Naive B cell (primary cell): ENCODE measurements around the gene ACP7. TPM values are rescaled to one million over a fixed set of nuclear protein-coding genes. Genes with fewer than 3 reads are reported as not detected.
"Not testable (repeated sequence)": the region's sequence is repeated elsewhere in the genome, so short reads cannot be mapped to it uniquely, and the experiment has no call there.

Experiments used
- ATAC-seq, 2 donors: fragments of 150-1000 bp; cut with Tn5 transposase; 2 replicates each; pipeline ENCODE4 v1.10.0; 2021; ENCODE audit warnings: low read depth in 2 of 2, mild to moderate bottlenecking in 2 of 2, moderate library complexity in 2 of 2
- DNase-seq: peaks from one replicate; pipeline ENCODE4 v3.0.0; 2022
- H3K27ac Mint-ChIP-seq, 6 donors: one replicate each; pipeline ENCODE4 v1.8.0; 2020 to 2022; ENCODE audit warnings: mild to moderate bottlenecking in 6 of 6, mixed read lengths in 6 of 6, moderate library complexity in 5 of 6, inconsistent platforms in 2 of 6
- H3K27me3 Mint-ChIP-seq, 3 donors: one replicate each; pipeline ENCODE4 v1.8.0; 2021 to 2022; ENCODE audit warnings: mixed read lengths in 3 of 3, mild to moderate bottlenecking in 1 of 3
- H3K36me3 Mint-ChIP-seq, 2 donors: one replicate each; pipeline ENCODE4 v1.8.0; 2020 to 2022; ENCODE audit warnings: mixed read lengths in 2 of 2, inconsistent platforms in 1 of 2, mild to moderate bottlenecking in 1 of 2
- H3K4me1 Mint-ChIP-seq, 3 donors: one replicate each; pipeline ENCODE4 v1.8.0; 2020 to 2022; ENCODE audit warnings: mixed read lengths in 3 of 3, inconsistent platforms in 1 of 3, mild to moderate bottlenecking in 1 of 3, moderate library complexity in 1 of 3
- H3K4me3 Mint-ChIP-seq, 8 donors: one replicate each; pipeline ENCODE4 v1.8.0; 2020 to 2022; ENCODE audit warnings: mild to moderate bottlenecking in 8 of 8, mixed read lengths in 8 of 8, moderate library complexity in 8 of 8, inconsistent platforms in 2 of 8
- H3K9me3 Mint-ChIP-seq, 7 donors: one replicate each; pipeline ENCODE4 v1.8.0; 2020 to 2022; ENCODE audit warnings: mixed read lengths in 7 of 7, mild to moderate bottlenecking in 5 of 7, inconsistent platforms in 2 of 7, moderate library complexity in 1 of 7
- polyA plus RNA-seq, 6 donors: library from polyadenylated mRNA; unstranded; fragments of 300-500 nt; fragmentation: Illumina TruSeq; gene quantifications; one replicate each; pipeline ENCODE4 v1.2.3, GENCODE V29; 2021; ENCODE audit warnings: low read depth in 6 of 6

The ACP7 gene
- polyA plus RNA-seq, 6 donors from 2014 or later, result not detected

- Mint-ChIP-seq H3K9me3 (no peaks in the 10 kb centered on the region), H3K4me1 (peaks cover 15 to 19% (median 16%) of the 10 kb centered on the region in 3 donors), H3K36me3 (peaks cover 4 to 9% of the 10 kb centered on the region in 2 donors), H3K27me3 (peaks cover 45 to 59% (median 48%) of the 10 kb centered on the region in 3 donors), H3K27ac (no peak overlapping the region), H3K4me3 (peak overlapping the region in 4 of 8 donors; percentile 16 to 41 (median 34))
- no peak for ATAC-seq
- no peak for DNase-seq
Observed at GRCh38 chr19:39082745-39083598, 1.2 kb upstream of the ACP7 start.

- Mint-ChIP-seq H3K9me3 (no peaks in the 10 kb centered on the region), H3K4me1 (peaks cover 15 to 19% (median 16%) of the 10 kb centered on the region in 3 donors), H3K27ac (peak overlapping the region in 1 of 6 donors; percentile 93), H3K36me3 (peaks cover 4 to 9% of the 10 kb centered on the region in 2 donors), H3K4me3 (peak overlapping the region in 4 of 8 donors; percentile 16 to 41 (median 34)), H3K27me3 (peaks cover 45 to 61% (median 49%) of the 10 kb centered on the region in 3 donors)
- ATAC-seq (no peak), DNase-seq (no peak)
Observed at GRCh38 chr19:39083599-39083982, 577 bp upstream of the ACP7 start.

- peaks cover 51 to 66% (median 52%) of the 10 kb centered on the region in 3 donors for H3K27me3 Mint-ChIP-seq
- H3K4me3 Mint-ChIP-seq, result peak overlapping the region in 3 of 8 donors; percentile 27 to 43 (median 37)
- ATAC-seq (no peak), DNase-seq (no peak)
- no peaks in the 10 kb centered on the region for H3K9me3 Mint-ChIP-seq
- H3K4me1 Mint-ChIP-seq, result peaks cover 15 to 19% (median 16%) of the 10 kb centered on the region in 3 donors
- H3K27ac Mint-ChIP-seq, result no peak overlapping the region
- peaks cover 4 to 9% of the 10 kb centered on the region in 2 donors for H3K36me3 Mint-ChIP-seq
Observed at GRCh38 chr19:39084732-39085080, 538 bp downstream of the ACP7 start.

GRCh38 chr19:39085392-39085791 lies 1.2 kb downstream of the ACP7 start:
- peaks cover 15 to 19% (median 16%) of the 10 kb centered on the region in 3 donors for H3K4me1 Mint-ChIP-seq

GRCh38 chr19:39086386-39086785 lies 2.2 kb downstream of the ACP7 start:
- no peaks in the 10 kb centered on the region for H3K9me3 Mint-ChIP-seq
- DNase-seq (no peak), ATAC-seq (no peak)
- H3K4me3 Mint-ChIP-seq, result no peak overlapping the region
- H3K27ac Mint-ChIP-seq, result no peak overlapping the region
- peaks cover 47 to 68% (median 48%) of the 10 kb centered on the region in 3 donors for H3K27me3 Mint-ChIP-seq
- H3K36me3 Mint-ChIP-seq, result peaks cover 4 to 9% of the 10 kb centered on the region in 2 donors
- H3K4me1 Mint-ChIP-seq, result peaks cover 15 to 19% (median 16%) of the 10 kb centered on the region in 3 donors

More at GRCh38 chr19:39085392-39085791, 1.2 kb downstream of the ACP7 start:
- ATAC-seq (no peak), DNase-seq (no peak)
- Mint-ChIP-seq H3K27me3 (peaks cover 52 to 67% (median 54%) of the 10 kb centered on the region in 3 donors), H3K4me3 (peak overlapping the region in 2 of 8 donors; percentile 41 to 55), H3K27ac (no peak overlapping the region), H3K9me3 (no peaks in the 10 kb centered on the region), H3K36me3 (peaks cover 4 to 9% of the 10 kb centered on the region in 2 donors)

- Mint-ChIP-seq H3K9me3 (no peaks in the 10 kb centered on the region), H3K4me3 (no peak overlapping the region), H3K4me1 (peaks cover 10 to 14% (median 13%) of the 10 kb centered on the region in 3 donors), H3K27ac (no peak overlapping the region), H3K27me3 (peaks cover 36 to 59% (median 44%) of the 10 kb centered on the region in 3 donors), H3K36me3 (peaks cover 4 to 9% of the 10 kb centered on the region in 2 donors)
- ATAC-seq (no peak), DNase-seq (no peak)
Observed at GRCh38 chr19:39087907-39088686, 3.9 kb downstream of the ACP7 start.

GRCh38 chr19:39090016-39090415 lies 5.8 kb downstream of the ACP7 start:
- not testable (repeated sequence) for H3K4me3 Mint-ChIP-seq
- peaks cover 34 to 59% (median 38%) of the 10 kb centered on the region in 3 donors for H3K27me3 Mint-ChIP-seq

GRCh38 chr19:39090881-39091280 lies 6.7 kb downstream of the ACP7 start:
- Mint-ChIP-seq H3K9me3 (no peaks in the 10 kb centered on the region), H3K4me3 (no peak overlapping the region), H3K27me3 (peaks cover 27 to 59% (median 36%) of the 10 kb centered on the region in 3 donors), H3K27ac (no peak overlapping the region), H3K36me3 (peaks cover 0 to under 1% of the 10 kb centered on the region in 2 donors), H3K4me1 (no peaks in the 10 kb centered on the region)
- no peak for DNase-seq
- no peak for ATAC-seq

More at GRCh38 chr19:39090016-39090415, 5.8 kb downstream of the ACP7 start:
- H3K27ac Mint-ChIP-seq, ATAC-seq, DNase-seq, H3K36me3 Mint-ChIP-seq, H3K9me3 Mint-ChIP-seq, H3K4me1 Mint-ChIP-seq: not testable (repeated sequence)

- not testable (repeated sequence) for H3K4me1 Mint-ChIP-seq, DNase-seq, H3K27ac Mint-ChIP-seq, H3K9me3 Mint-ChIP-seq, H3K36me3 Mint-ChIP-seq, ATAC-seq, H3K4me3 Mint-ChIP-seq
- peaks cover 44 to 84% (median 51%) of the 10 kb centered on the region in 3 donors for H3K27me3 Mint-ChIP-seq
Observed at GRCh38 chr19:39095799-39096540, 11.8 kb downstream of the ACP7 start.

- H3K4me3 Mint-ChIP-seq, result no peak overlapping the region
- H3K9me3 Mint-ChIP-seq, result no peaks in the 10 kb centered on the region
- no peak overlapping the region for H3K27ac Mint-ChIP-seq
- no peaks in the 10 kb centered on the region for H3K4me1 Mint-ChIP-seq
- H3K36me3 Mint-ChIP-seq, result peaks cover 0 to 8% of the 10 kb centered on the region in 2 donors
- no peak for ATAC-seq
- peaks cover 48 to 79% (median 51%) of the 10 kb centered on the region in 3 donors for H3K27me3 Mint-ChIP-seq
- DNase-seq, result no peak
Observed at GRCh38 chr19:39097299-39097698, 13.1 kb downstream of the ACP7 start.

GRCh38 chr19:39097721-39098120 lies 13.6 kb downstream of the ACP7 start:
- no peak for DNase-seq
- H3K27ac Mint-ChIP-seq, result no peak overlapping the region
- peaks cover 48 to 79% (median 49%) of the 10 kb centered on the region in 3 donors for H3K27me3 Mint-ChIP-seq
- no peaks in the 10 kb centered on the region for H3K9me3 Mint-ChIP-seq
- H3K36me3 Mint-ChIP-seq, result peaks cover 0 to 8% of the 10 kb centered on the region in 2 donors
- no peaks in the 10 kb centered on the region for H3K4me1 Mint-ChIP-seq
- H3K4me3 Mint-ChIP-seq, result no peak overlapping the region
- ATAC-seq, result no peak

- ATAC-seq (no peak), DNase-seq (no peak)
- Mint-ChIP-seq H3K4me1 (no peaks in the 10 kb centered on the region), H3K27me3 (peaks cover 40 to 72% (median 49%) of the 10 kb centered on the region in 3 donors), H3K36me3 (peaks cover 0 to 8% of the 10 kb centered on the region in 2 donors), H3K9me3 (no peaks in the 10 kb centered on the region), H3K27ac (no peak overlapping the region), H3K4me3 (no peak overlapping the region)
Observed at GRCh38 chr19:39098365-39099269, 14.4 kb downstream of the ACP7 start.
